Uterus (tissue), 4 donors: ENCODE results near the gene SMAD9. TPM values are rescaled to one million over a fixed set of nuclear protein-coding genes. Genes with fewer than 3 reads are reported as not detected.

Experiments
- DNase-seq, 2 donors: peaks; one replicate each; pipeline ENCODE4 v3.0.0-alpha.2; 2019 to 2020
- H3K27ac ChIP-seq, 2 donors: fragments of 200-600 bp; sonication (generic); 1 replicate in 1 of 2; 2 replicates in 1 of 2; pipeline ENCODE4 v1.5.1; 2016 to 2018
- H3K27me3 ChIP-seq, 2 donors: fragments of 200-600 bp; sonication (generic); one replicate each; pipeline ENCODE4 v1.5.1; 2018 to 2019; ENCODE audit warnings: control low read depth in 1 of 2
- H3K36me3 ChIP-seq, 2 donors: fragments of 200-600 bp; sonication (generic); one replicate each; pipeline ENCODE4 v1.5.1; 2019; ENCODE audit warnings: control low read depth in 1 of 2
- H3K4me1 ChIP-seq, 2 donors: fragments of 200-600 bp; sonication (generic); one replicate each; pipeline ENCODE4 v1.5.1; 2018 to 2019; ENCODE audit warnings: control low read depth in 1 of 2
- H3K4me3 ChIP-seq, 2 donors: fragments of 200-600 bp; sonication (generic); 1 replicate in 1 of 2; 2 replicates in 1 of 2; pipeline ENCODE4 v1.5.1; 2018 to 2019; ENCODE audit warnings: mild to moderate bottlenecking in 1 of 2
- H3K9me3 ChIP-seq, 2 donors: fragments of 200-600 bp; sonication (generic); one replicate each; pipeline ENCODE4 v1.5.1; 2019; ENCODE audit warnings: control low read depth in 1 of 2
- POLR2A ChIP-seq, 2 donors: fragments of 450-650 bp; IDR thresholded peaks; one replicate each; pipeline ENCODE4 v1.6.1; 2016; ENCODE audit warnings: antibody characterized with exemption in 2 of 2, mild to moderate bottlenecking in 1 of 2, moderate library complexity in 1 of 2
- intact Hi-C: fragments of 100-400 bp; cut with DNase I; formaldehyde crosslinking; loops from one replicate; pipeline ENCODE4 v1.15.1; 2023; ENCODE audit warnings: low total_unique reads
- total RNA-seq, 4 donors: library from RNA; depleted of rRNA in 3 of 4; stranded (reverse); fragments of >200 nt in 3 of 4; gene quantifications; one replicate each; pipeline versions ENCODE4 v1.1.0 to v1.2.4, GENCODE V29; 2014 to 2023
- TF ChIP-seq, protein P1 (sequence below), 4 experiments: fragments of 200-600 bp in 2 of 4; fragments of 450-650 bp in 2 of 4; sonication (generic) in 2 of 4; IDR thresholded peaks; one replicate each; pipeline ENCODE4 v1.5.1; 2016 to 2019; ENCODE audit warnings: antibody characterized with exemption in 4 of 4, mild to moderate bottlenecking in 2 of 4, moderate library complexity in 1 of 4
- donor health status: DM: yes; HTN: yes; CAD: no.

Gene SMAD9
- total RNA-seq, 4 donors from 2014 or later, result 3.6 to 31.0 (median 23.9) TPM

DNA sequence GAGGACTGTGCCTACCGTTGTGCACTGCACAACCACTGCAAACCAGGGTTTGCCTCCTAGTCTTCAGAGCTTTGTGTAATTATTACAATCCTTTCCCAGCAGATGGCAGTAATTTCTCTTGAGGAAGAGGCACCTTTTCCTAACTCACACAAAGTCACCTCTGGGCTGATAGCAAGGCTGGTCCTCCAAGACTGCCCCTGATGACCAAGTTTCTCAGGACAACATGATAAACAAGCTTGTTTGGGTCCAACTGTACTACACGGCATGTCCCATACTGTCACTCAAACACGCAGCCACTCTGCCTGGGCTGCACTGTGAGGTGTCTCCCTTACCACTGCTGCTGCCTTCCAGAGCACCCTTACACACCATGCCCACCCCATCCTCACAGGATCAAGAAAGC lies 61.7 kb downstream of the SMAD9 start:
- intact Hi-C loops, result no loop called here
- H3K27me3 ChIP-seq, result no peaks in the 10 kb centered on the region
- no peaks in the 10 kb centered on the region for H3K9me3 ChIP-seq
- H3K27ac ChIP-seq, result no peak overlapping the region
- TF ChIP-seq, protein P1, sequence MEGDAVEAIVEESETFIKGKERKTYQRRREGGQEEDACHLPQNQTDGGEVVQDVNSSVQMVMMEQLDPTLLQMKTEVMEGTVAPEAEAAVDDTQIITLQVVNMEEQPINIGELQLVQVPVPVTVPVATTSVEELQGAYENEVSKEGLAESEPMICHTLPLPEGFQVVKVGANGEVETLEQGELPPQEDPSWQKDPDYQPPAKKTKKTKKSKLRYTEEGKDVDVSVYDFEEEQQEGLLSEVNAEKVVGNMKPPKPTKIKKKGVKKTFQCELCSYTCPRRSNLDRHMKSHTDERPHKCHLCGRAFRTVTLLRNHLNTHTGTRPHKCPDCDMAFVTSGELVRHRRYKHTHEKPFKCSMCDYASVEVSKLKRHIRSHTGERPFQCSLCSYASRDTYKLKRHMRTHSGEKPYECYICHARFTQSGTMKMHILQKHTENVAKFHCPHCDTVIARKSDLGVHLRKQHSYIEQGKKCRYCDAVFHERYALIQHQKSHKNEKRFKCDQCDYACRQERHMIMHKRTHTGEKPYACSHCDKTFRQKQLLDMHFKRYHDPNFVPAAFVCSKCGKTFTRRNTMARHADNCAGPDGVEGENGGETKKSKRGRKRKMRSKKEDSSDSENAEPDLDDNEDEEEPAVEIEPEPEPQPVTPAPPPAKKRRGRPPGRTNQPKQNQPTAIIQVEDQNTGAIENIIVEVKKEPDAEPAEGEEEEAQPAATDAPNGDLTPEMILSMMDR (IDR thresholded peaks at IDR 0.05), result peak; percentile 24 to 47 (median 37)
- no peak for TF ChIP-seq POLR2A (IDR thresholded peaks at IDR 0.05)
- H3K36me3 ChIP-seq, result no peaks in the 10 kb centered on the region
- H3K4me1 ChIP-seq, result no peaks in the 10 kb centered on the region
- DNase-seq, result no peak
- H3K4me3 ChIP-seq, result no peak overlapping the region

DNA sequence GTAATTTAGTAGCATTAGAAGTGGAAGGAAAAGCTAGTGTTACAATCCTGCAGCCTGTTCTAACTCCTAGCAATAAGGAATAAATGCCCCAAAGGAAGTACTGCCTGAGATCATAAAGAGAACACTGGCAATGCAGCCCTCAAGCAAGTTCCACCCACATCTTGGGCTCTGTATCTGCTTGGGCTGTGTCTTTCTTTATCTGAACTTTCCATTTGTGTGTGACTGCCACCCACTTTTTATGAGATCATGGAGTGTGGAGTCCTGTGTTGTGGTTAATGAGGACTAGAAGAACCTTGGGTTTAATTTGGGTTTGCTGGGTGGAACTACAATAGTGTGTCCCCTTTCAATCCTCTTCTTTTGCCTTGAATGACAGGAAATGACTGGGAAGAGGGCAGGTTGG lies 62.8 kb downstream of the SMAD9 start:
- Histone ChIP-seq H3K4me1 (no peaks in the 10 kb centered on the region), H3K27me3 (no peaks in the 10 kb centered on the region), H3K27ac (no peak overlapping the region), H3K36me3 (no peaks in the 10 kb centered on the region), H3K9me3 (no peaks in the 10 kb centered on the region), H3K4me3 (no peak overlapping the region)
- intact Hi-C loops, result no loop called here
- DNase-seq, result no peak
- no peak for TF ChIP-seq POLR2A (IDR thresholded peaks at IDR 0.05)
- TF ChIP-seq, protein P1 (IDR thresholded peaks at IDR 0.05), result no peak

DNA sequence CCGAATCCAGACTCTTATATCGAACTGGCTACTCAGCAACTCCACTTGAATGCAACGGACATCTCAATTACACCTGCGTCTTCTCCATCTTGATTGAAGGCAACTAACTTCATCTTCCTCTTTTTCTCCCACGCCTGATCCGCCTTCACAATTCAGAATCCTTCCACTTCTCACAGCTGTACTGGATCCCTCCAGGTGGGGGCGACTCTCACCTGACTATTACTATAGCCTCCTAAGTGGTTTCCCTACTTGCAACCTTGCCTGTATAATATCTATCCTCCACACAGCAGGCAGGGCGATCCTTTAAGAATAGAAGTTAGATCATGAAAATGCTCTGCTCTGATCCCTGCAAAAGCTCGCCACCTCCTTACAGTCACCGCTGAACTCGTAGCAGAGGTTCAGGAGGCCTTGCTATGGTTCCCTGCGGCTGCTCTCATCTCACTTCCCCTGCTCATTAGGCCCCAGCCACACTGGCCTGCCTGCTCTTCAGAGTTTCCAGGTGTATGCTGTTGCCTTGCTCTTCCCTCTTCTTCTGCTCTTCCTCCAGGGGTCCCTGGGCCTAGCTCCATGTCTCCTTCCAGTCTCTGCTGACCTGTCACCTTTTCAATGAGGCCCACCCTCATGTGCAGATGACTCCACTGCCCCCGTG lies 69.1 kb downstream of the SMAD9 start:
- no peak overlapping the region for H3K27ac ChIP-seq
- H3K36me3 ChIP-seq, result no peaks in the 10 kb centered on the region
- H3K9me3 ChIP-seq, result no peaks in the 10 kb centered on the region
- H3K27me3 ChIP-seq, result no peaks in the 10 kb centered on the region
- intact Hi-C loops, result no loop called here
- no peak for DNase-seq
- no peak overlapping the region for H3K4me3 ChIP-seq
- TF ChIP-seq, protein P1 (IDR thresholded peaks at IDR 0.05), result no peak
- TF ChIP-seq POLR2A (IDR thresholded peaks at IDR 0.05), result no peak
- H3K4me1 ChIP-seq, result no peaks in the 10 kb centered on the region

DNA sequence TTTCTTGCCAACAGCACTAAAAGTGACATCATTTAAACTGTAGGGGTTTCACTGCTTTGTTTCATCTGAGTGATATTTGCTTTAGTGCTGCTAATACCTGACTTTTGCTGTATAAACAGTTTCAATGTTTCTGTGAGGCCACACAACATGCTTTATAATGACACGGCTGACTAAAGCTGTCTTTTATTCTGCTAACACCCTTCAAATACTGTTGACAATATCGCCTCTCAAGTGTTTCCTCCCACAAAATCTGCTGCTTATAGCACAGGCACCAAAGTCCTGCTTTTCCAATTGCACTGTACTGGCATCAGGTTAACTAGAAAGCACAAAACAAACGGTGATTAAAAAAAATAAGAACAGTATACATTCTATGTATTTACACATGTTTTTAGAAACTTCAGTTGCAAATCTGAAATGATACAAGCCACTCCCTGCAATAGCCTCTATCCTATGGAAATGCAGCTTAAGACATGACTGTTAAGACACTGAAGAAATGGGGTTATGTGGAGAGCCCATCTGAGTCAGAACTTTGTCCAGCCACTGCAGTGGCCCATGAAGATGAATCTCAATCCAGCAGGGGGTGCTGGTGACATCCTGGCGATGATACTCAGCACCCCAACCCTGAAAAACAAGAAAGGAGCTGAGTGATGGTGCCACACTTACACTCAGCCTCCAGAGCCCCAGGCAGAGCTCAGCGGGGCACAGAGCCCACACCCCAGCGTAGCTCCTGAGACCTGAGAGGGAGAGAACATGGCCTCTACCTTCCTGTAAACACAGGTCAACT lies 71.6 kb downstream of the SMAD9 start:
- Histone ChIP-seq H3K9me3 (no peaks in the 10 kb centered on the region), H3K4me1 (no peaks in the 10 kb centered on the region), H3K36me3 (no peaks in the 10 kb centered on the region), H3K27me3 (no peaks in the 10 kb centered on the region), H3K27ac (no peak overlapping the region), H3K4me3 (no peak overlapping the region)
- TF ChIP-seq, protein P1 (IDR thresholded peaks at IDR 0.05), result no peak
- no peak for TF ChIP-seq POLR2A (IDR thresholded peaks at IDR 0.05)
- DNase-seq, result no peak
- intact Hi-C loops, result no loop called here

DNA sequence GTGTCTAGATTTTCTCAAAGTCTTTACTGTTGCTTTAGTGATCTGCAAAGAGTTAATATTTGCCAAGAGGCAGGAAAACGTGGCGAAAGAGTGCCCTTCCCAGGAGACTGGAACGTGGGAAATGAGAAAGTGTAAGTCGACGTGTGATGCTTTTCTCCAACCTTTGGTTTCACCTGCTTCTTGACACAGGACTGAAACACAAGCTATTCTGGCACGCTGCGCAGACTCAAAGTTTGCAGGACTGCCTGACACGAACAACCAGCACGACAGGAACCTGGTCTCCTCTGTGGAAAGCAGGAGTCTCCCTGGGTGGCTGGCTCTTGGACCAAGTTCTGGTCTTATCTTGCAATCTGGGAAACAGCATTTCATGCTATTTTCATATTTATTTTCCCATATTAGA lies 72.4 kb downstream of the SMAD9 start:
- no peaks in the 10 kb centered on the region for H3K36me3 ChIP-seq
- H3K4me1 ChIP-seq, result no peaks in the 10 kb centered on the region
- no peaks in the 10 kb centered on the region for H3K27me3 ChIP-seq
- DNase-seq, result no peak
- no peak overlapping the region for H3K4me3 ChIP-seq
- TF ChIP-seq POLR2A (IDR thresholded peaks at IDR 0.05), result no peak
- TF ChIP-seq, protein P1 (IDR thresholded peaks at IDR 0.05), result no peak
- H3K9me3 ChIP-seq, result no peaks in the 10 kb centered on the region
- H3K27ac ChIP-seq, result no peak overlapping the region
- intact Hi-C loops, result no loop called here
